MCF 10A (cell line): ENCODE measurements around the gene REEP6. TPM values are rescaled to one million over a fixed set of nuclear protein-coding genes. Genes with fewer than 3 reads are reported as not detected.
"Not testable (repeated sequence)": the region's sequence is repeated elsewhere in the genome, so short reads cannot be mapped to it uniquely, and the experiment has no call there.

Experiments
- BruUV-seq: library from RNA; stranded (reverse); fragments of 400-500 nt; replicated peaks from 2 replicates; lab custom pipeline; 2021; lab: Mats Ljungman, UMichigan
- CTCF ChIA-PET: fragments of 300-600 bp; sonication (Branson Sonifier 250); formaldehyde crosslinking; extraction: SDS; loops from one replicate; lab custom pipeline; 2021; ENCODE audit warnings: antibody characterized with exemption, inconsistent platforms; lab: Yijun Ruan, JAX
- POLR2A ChIA-PET: fragments of 300-600, 350-650 bp; sonication (Branson Sonifier 250); formaldehyde crosslinking; extraction: SDS; loops from one replicate; lab custom pipeline; 2020; ENCODE audit warnings: antibody characterized with exemption, inconsistent platforms; lab: Yijun Ruan, JAX
- DNase-seq: peaks from one replicate; pipeline ENCODE4 v3.0.0-alpha.2; 2018; ENCODE audit not compliant: unreplicated experiment
- H3K27ac Mint-ChIP-seq: one replicate; pipeline ENCODE4 v1.8.0; 2022; ENCODE audit warnings: mild to moderate bottlenecking, low read depth, mixed read lengths; ENCODE audit not compliant: unreplicated experiment
- H3K27me3 Mint-ChIP-seq: one replicate; pipeline ENCODE4 v1.8.0; 2022; ENCODE audit warnings: mixed read lengths; ENCODE audit not compliant: insufficient read depth, unreplicated experiment
- H3K36me3 Mint-ChIP-seq: one replicate; pipeline ENCODE4 v1.8.0; 2022; ENCODE audit warnings: mild to moderate bottlenecking, moderate library complexity, mixed read lengths; ENCODE audit not compliant: insufficient read depth, unreplicated experiment
- H3K4me1 Mint-ChIP-seq: one replicate; pipeline ENCODE4 v1.8.0; 2022; ENCODE audit warnings: mixed read lengths; ENCODE audit not compliant: insufficient read depth, unreplicated experiment
- H3K4me3 Mint-ChIP-seq: one replicate; pipeline ENCODE4 v1.8.0; 2022; ENCODE audit warnings: mild to moderate bottlenecking, moderate library complexity, mixed read lengths; ENCODE audit not compliant: unreplicated experiment
- H3K9me3 Mint-ChIP-seq: one replicate; pipeline ENCODE4 v1.8.0; 2022; ENCODE audit warnings: mixed read lengths; ENCODE audit not compliant: unreplicated experiment
- CTCF ChIP-seq: fragments of 200-600 bp; IDR thresholded peaks from one replicate; pipeline ENCODE4 v1.8.0; 2022; ENCODE audit warnings: antibody characterized with exemption, mild to moderate bottlenecking; ENCODE audit not compliant: unreplicated experiment
- intact Hi-C: fragments of 100-400 bp; cut with micrococcal nuclease; formaldehyde crosslinking; loops from 2 replicates; pipeline ENCODE4 v1.14.1; 2022
- total RNA-seq: library from RNA; stranded (reverse); gene quantifications from 2 replicates; pipeline ENCODE4 v1.2.3, GENCODE V29; 2022

REEP6 gene
- total RNA-seq, 1 experiment from 2014 or later = 3.8 TPM

- DNase-seq = no peak
- CTCF ChIA-PET = interaction anchor here (0.6 to 1.6 kb wide), 3 partner anchors 8 to 215 kb away, joined by 4 read pairs; no protein-coding TSS in a partner anchor
- no peak overlapping the region for H3K27ac Mint-ChIP-seq
- no peaks in the 10 kb centered on the region for H3K27me3 Mint-ChIP-seq
- POLR2A ChIA-PET = interaction anchor here (0.5 to 1.0 kb wide), 2 partner anchors 17 to 19 kb away, joined by 3 read pairs; partner anchors contain the start of gene REEP6
- H3K9me3 Mint-ChIP-seq = no peaks in the 10 kb centered on the region
- peaks cover 44% of the 10 kb centered on the region for H3K36me3 Mint-ChIP-seq
- H3K4me3 Mint-ChIP-seq = no peak overlapping the region
- peaks cover 8% of the 10 kb centered on the region for H3K4me1 Mint-ChIP-seq
- no peak for TF ChIP-seq CTCF
- BruUV-seq = no TSS peak
- intact Hi-C loops = no loop called here
Measured at GRCh38 chr19:1474011-1474764, 16.8 kb upstream of the REEP6 start.

GRCh38 chr19:1474765-1475351, 16.1 kb upstream of the REEP6 start:
- TF ChIP-seq CTCF = no peak
- intact Hi-C loops = no loop called here

GRCh38 chr19:1475751-1476437, 15.1 kb upstream of the REEP6 start:
- H3K27me3 Mint-ChIP-seq = no peaks in the 10 kb centered on the region
- ChIA-PET POLR2A (interaction anchor here (1.3 kb wide), 1 partner anchor 37 kb away, joined by 3 read pairs; no protein-coding TSS in a partner anchor), CTCF (interaction anchor here (0.6 to 1.6 kb wide), 3 partner anchors 9 to 30 kb away, joined by 3 to 4 read pairs (median 3); no protein-coding TSS in a partner anchor)
- BruUV-seq = no TSS peak
- TF ChIP-seq CTCF = no peak
- no peaks in the 10 kb centered on the region for H3K9me3 Mint-ChIP-seq
- no peak for DNase-seq
- intact Hi-C loops = no loop called here
- peaks cover 40% of the 10 kb centered on the region for H3K36me3 Mint-ChIP-seq
- H3K4me3 Mint-ChIP-seq = no peak overlapping the region
- no peak overlapping the region for H3K27ac Mint-ChIP-seq
- H3K4me1 Mint-ChIP-seq = peaks cover 10% of the 10 kb centered on the region

More at GRCh38 chr19:1474765-1475351, 16.1 kb upstream of the REEP6 start:
- DNase-seq = no peak
- Mint-ChIP-seq H3K9me3 (no peaks in the 10 kb centered on the region), H3K4me1 (peaks cover 10% of the 10 kb centered on the region), H3K36me3 (peaks cover 44% of the 10 kb centered on the region), H3K27ac (no peak overlapping the region), H3K4me3 (no peak overlapping the region), H3K27me3 (no peaks in the 10 kb centered on the region)
- CTCF ChIA-PET = interaction anchor here (0.6 to 1.6 kb wide), 3 partner anchors 9 to 29 kb away, joined by 4 to 5 read pairs (median 4); no protein-coding TSS in a partner anchor
- BruUV-seq = no TSS peak
- POLR2A ChIA-PET = interaction anchor here (1.0 to 1.3 kb wide), 2 partner anchors 19 to 36 kb away, joined by 3 read pairs; no protein-coding TSS in a partner anchor

- BruUV-seq, H3K27me3 Mint-ChIP-seq, H3K4me1 Mint-ChIP-seq, intact Hi-C loops, H3K27ac Mint-ChIP-seq, H3K9me3 Mint-ChIP-seq, DNase-seq: not testable (repeated sequence)
- CTCF ChIA-PET = interaction anchor here (1.6 kb wide), 1 partner anchor 19 kb away, joined by 8 read pairs; no protein-coding TSS in a partner anchor
- H3K4me3 Mint-ChIP-seq = peak overlapping the region; percentile 95
- POLR2A ChIA-PET = interaction anchor here (1.1 kb wide), 1 partner anchor 23 kb away, joined by 7 read pairs; no protein-coding TSS in a partner anchor
- H3K36me3 Mint-ChIP-seq = peaks cover 40% of the 10 kb centered on the region
Measured at GRCh38 chr19:1477056-1477455, 13.9 kb upstream of the REEP6 start.
